Esophagus squamous epithelium (tissue), 5 donors: ENCODE data around the gene ROM1. TPM values are rescaled to one million over a fixed set of nuclear protein-coding genes. Genes with fewer than 3 reads are reported as not detected.
"Not testable (repeated sequence)": the region's sequence is repeated elsewhere in the genome, so short reads cannot be mapped to it uniquely, and the experiment has no call there.

Experiments used
- DNase-seq: peaks from one replicate; lab custom pipeline; 2025; lab: John Stamatoyannopoulos, UW
- H3K27ac ChIP-seq, 4 donors: fragments of 200-600 bp; sonication (generic); one replicate each; pipeline ENCODE4 v1.5.1; 2016 to 2019; ENCODE audit warnings: mild to moderate bottlenecking in 1 of 4
- H3K27me3 ChIP-seq, 4 donors: fragments of 200-600 bp; sonication (generic); 1 replicate in 3 of 4; 2 replicates in 1 of 4; pipeline versions ENCODE4 v1.5.1 to v1.6.0; 2017 to 2021; ENCODE audit warnings: antibody characterized with exemption in 1 of 4
- H3K36me3 ChIP-seq, 3 donors: fragments of 200-600 bp; sonication (generic); one replicate each; pipeline ENCODE4 v1.5.1; 2016 to 2019
- H3K4me1 ChIP-seq, 3 donors: fragments of 200-600 bp; sonication (generic); one replicate each; pipeline ENCODE4 v1.5.1; 2017 to 2019
- H3K4me3 ChIP-seq, 4 donors: fragments of 200-600 bp; sonication (generic); 1 replicate in 3 of 4; 2 replicates in 1 of 4; pipeline ENCODE4 v1.5.1; 2016 to 2019; ENCODE audit warnings: mild to moderate bottlenecking in 2 of 4, moderate library complexity in 1 of 4
- H3K9me3 ChIP-seq, 3 donors: fragments of 200-600 bp; sonication (generic); one replicate each; pipeline ENCODE4 v1.5.1; 2016 to 2019
- POLR2A ChIP-seq, 4 donors: fragments of 450-650 bp; IDR thresholded peaks; one replicate each; pipeline ENCODE4 v1.6.1; 2017; ENCODE audit warnings: antibody characterized with exemption in 4 of 4, mild to moderate bottlenecking in 4 of 4, moderate library complexity in 3 of 4
- WGBS, 2 donors: methylation state at CpG; one replicate each; pipeline ENCODE4 v1.1.5; 2018; 5-methylcytosine and 5-hydroxymethylcytosine counted together
- intact Hi-C: fragments of 100-400 bp; cut with DNase I; formaldehyde crosslinking; loops from one replicate; pipeline ENCODE4 v1.15.0; 2022
- total RNA-seq, 4 donors: library from RNA; depleted of rRNA; stranded (reverse); fragments of >200 nt; gene quantifications; one replicate each; pipeline ENCODE4 v1.1.0, GENCODE V29; 2016
- TF ChIP-seq, protein P1 (sequence below), 6 experiments: fragments of 450-650 bp in 4 of 6; fragments of 200-600 bp in 2 of 6; sonication (generic) in 2 of 6; IDR thresholded peaks; one replicate each; pipeline ENCODE4 v1.5.1; 2016 to 2019; ENCODE audit warnings: antibody characterized with exemption in 6 of 6, mild to moderate bottlenecking in 4 of 6, moderate library complexity in 4 of 6
- donor health status: DM: yes; HTN: yes; CAD: no.

The ROM1 gene
- total RNA-seq, 4 donors from 2014 or later: 5.5 to 10.8 (median 7.2) TPM

DNA sequence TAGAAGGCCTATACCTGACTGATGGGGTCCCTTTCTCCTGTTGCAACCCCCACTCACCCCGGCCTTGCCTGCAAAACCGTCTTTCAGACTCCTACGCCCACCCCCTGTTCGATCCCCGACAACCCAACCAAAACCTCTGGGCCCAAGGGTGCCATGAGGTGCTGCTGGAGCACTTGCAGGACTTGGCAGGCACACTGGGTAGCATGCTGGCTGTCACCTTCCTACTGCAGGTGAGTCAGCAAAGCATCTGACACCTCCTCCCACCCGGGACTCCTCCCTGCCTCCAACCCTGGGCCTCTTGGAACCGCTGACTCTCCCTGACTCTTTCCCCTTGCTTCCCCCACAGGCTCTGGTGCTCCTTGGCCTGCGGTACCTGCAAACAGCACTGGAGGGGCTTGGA, 1.2 kb downstream of the ROM1 start:
- H3K4me3 ChIP-seq: no peak overlapping the region
- peaks cover 20 to 52% (median 38%) of the 10 kb centered on the region in 3 donors for H3K4me1 ChIP-seq
- peak overlapping the region; percentile 92 to 98 (median 94) for H3K27ac ChIP-seq
- TF ChIP-seq, protein P1, sequence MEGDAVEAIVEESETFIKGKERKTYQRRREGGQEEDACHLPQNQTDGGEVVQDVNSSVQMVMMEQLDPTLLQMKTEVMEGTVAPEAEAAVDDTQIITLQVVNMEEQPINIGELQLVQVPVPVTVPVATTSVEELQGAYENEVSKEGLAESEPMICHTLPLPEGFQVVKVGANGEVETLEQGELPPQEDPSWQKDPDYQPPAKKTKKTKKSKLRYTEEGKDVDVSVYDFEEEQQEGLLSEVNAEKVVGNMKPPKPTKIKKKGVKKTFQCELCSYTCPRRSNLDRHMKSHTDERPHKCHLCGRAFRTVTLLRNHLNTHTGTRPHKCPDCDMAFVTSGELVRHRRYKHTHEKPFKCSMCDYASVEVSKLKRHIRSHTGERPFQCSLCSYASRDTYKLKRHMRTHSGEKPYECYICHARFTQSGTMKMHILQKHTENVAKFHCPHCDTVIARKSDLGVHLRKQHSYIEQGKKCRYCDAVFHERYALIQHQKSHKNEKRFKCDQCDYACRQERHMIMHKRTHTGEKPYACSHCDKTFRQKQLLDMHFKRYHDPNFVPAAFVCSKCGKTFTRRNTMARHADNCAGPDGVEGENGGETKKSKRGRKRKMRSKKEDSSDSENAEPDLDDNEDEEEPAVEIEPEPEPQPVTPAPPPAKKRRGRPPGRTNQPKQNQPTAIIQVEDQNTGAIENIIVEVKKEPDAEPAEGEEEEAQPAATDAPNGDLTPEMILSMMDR (IDR thresholded peaks at IDR 0.05): no peak
- TF ChIP-seq POLR2A (IDR thresholded peaks at IDR 0.05): no peak
- WGBS, 2 donors: 42 to 45% methylated on average over 7 to 8 of the region's 8 CpGs
- no peaks in the 10 kb centered on the region for H3K9me3 ChIP-seq
- no peaks in the 10 kb centered on the region for H3K27me3 ChIP-seq
- H3K36me3 ChIP-seq: peaks cover 12 to 55% (median 15%) of the 10 kb centered on the region in 3 donors
- intact Hi-C loops: no loop called here
- no peak for DNase-seq

DNA sequence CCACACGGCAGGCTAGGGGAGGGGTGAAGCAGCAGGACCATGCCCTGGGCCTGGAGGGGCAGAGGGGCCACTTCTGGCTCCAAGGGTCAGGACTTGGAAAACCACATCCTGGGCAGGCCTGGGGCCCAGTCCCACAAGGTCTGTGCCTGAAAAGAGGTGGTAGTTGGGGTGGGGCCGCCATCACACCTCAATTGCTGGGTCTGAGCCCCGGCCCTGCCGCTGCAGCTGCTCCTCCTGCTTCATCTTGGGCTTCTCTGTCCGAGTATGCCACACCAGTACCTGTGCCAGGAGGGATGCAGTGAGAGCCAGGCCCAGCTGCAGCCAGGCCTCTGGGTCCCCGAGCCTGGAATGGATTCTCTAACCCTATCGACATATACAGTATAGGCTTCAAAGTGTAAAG, 2.5 kb downstream of the ROM1 start:
- no peak overlapping the region for H3K4me3 ChIP-seq
- no peaks in the 10 kb centered on the region for H3K27me3 ChIP-seq
- H3K27ac ChIP-seq: peak overlapping the region in 1 of 4 donors; percentile 92
- H3K36me3 ChIP-seq: peaks cover 10 to 43% (median 12%) of the 10 kb centered on the region in 3 donors
- H3K9me3 ChIP-seq: no peaks in the 10 kb centered on the region
- 88 to 100% methylated on average over 2 of the region's 7 CpGs for WGBS, 2 donors
- TF ChIP-seq, protein P1 (IDR thresholded peaks at IDR 0.05): no peak
- no peak for TF ChIP-seq POLR2A (IDR thresholded peaks at IDR 0.05)
- H3K4me1 ChIP-seq: peaks cover 24 to 60% (median 41%) of the 10 kb centered on the region in 3 donors
- DNase-seq: no peak
- intact Hi-C loops: no loop called here

DNA sequence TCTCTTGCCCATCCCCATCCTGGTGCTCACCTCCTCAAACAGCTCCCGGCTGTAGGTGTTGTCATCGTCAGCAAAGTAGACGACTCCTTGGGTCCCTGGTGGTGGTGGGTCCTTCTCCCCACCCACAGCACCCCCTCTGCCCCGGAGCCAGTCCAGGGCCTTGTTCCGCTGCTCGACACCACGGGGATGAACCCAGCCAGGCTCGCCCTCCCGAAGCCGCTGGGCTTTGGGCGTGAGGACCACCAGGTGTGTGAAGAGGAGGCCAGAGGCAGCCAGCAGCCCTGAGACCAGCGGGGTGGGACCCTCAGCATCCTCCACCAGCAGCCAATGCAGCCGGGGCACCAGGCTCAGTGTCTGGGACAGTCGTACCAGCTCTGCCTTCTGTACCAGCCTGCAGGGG, 3.9 kb downstream of the ROM1 start:
- Histone ChIP-seq H3K4me1 (peaks cover 19 to 57% (median 35%) of the 10 kb centered on the region in 3 donors), H3K36me3 (peaks cover 10 to 36% (median 12%) of the 10 kb centered on the region in 3 donors)
- 80 to 83% methylated on average over 1 of the region's 14 CpGs for WGBS, 2 donors
- H3K27me3 ChIP-seq, H3K9me3 ChIP-seq, DNase-seq, intact Hi-C loops, H3K4me3 ChIP-seq, H3K27ac ChIP-seq: not testable (repeated sequence)

DNA sequence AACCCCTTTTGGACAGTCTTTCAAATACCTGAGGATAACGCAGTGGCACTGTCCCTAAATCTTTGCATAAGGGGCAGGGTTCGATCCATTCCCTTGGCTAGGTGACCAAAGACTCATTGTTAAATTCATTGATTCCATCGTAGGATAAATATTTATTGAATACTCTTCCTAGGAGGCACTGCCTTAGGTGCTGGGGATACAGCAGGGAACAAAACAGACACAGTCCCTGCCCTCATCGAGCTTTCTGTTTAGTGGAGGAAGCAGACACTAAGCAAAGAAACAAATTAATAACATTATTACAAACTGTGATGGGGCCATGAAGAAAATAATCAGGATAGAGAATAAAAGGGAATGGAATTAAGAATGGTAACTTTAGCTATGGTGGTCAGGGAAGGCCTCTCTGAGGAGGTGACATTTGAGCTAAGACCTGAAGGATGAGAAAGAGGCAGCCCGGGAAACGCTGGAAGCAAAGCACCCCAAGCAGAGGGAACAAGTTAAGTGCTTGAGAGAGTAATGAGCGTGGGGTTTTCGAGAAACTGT, 8.0 kb downstream of the ROM1 start:
- no peak for TF ChIP-seq POLR2A (IDR thresholded peaks at IDR 0.05)
- Histone ChIP-seq H3K27ac (peak overlapping the region; percentile 87 to 96 (median 90)), H3K27me3 (no peaks in the 10 kb centered on the region), H3K36me3 (peaks cover 18 to 36% (median 22%) of the 10 kb centered on the region in 3 donors), H3K4me1 (peaks cover 12 to 38% (median 19%) of the 10 kb centered on the region in 3 donors), H3K4me3 (peak overlapping the region; percentile 58 to 82 (median 65)), H3K9me3 (no peaks in the 10 kb centered on the region)
- intact Hi-C loops: no loop called here
- no peak for DNase-seq
- 17 to 19% methylated on average over 8 of the region's 8 CpGs for WGBS, 2 donors

DNA sequence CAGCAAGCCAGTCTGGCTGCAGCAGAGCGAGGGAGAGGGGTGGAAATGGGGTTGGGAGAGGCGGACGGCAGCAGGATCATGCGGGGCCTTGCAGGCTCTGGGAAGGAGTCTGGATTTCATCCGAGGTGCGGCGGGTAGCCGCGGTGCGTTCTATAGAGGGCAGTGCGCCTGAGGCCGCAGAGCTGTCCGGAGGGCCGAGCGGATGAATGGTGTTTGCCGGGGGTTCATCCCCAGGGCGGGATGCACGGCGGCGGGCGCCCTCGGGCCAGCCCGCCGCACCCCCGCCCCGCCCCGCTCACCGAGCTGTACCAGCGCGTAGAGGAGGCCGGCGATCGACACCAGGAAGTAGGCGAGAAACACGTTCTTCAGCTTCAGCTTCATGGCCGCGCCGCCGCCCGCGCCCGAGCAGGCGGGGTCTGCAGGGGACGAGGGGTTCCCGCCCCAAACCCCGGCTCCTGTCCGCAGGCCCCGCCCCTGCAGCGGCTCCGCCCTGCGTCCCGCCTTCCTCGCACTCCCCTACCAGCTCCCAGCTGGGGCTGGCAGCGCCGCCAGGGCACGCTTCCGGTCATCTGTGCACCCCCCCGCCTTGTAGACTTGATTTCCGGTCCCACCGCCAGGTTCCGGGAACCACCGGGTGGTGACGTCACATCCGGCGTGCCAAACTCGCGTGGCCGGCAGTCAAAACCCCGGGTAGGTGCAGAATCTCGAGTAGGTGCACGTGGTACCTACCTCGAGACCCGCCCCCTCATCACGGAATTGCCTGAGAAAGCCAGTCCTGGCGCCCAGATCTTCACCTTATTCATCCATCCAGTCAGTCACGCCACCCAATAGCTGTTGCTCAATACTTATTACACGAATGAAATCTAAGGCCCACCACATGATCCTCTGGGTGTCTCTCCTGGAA, 8.8 kb downstream of the ROM1 start, which contains the start of gene B3GAT3:
TSS of gene B3GAT3 (minus strand) at position 420 of the 904 bp plus-strand sequence. CDS start at position 381, 39 bp downstream.
- H3K36me3 ChIP-seq: peaks cover 20 to 36% (median 24%) of the 10 kb centered on the region in 3 donors
- intact Hi-C loops: no loop called here
- no peaks in the 10 kb centered on the region for H3K27me3 ChIP-seq
- H3K4me1 ChIP-seq: peaks cover 12 to 38% (median 19%) of the 10 kb centered on the region in 3 donors
- peak within 1 kb of the TSS; percentile 87 to 96 (median 90) for H3K27ac ChIP-seq
- H3K4me3 ChIP-seq: peak within 1 kb of the TSS; percentile 58 to 82 (median 65)
- 0 to 1% methylated on average over 25 to 28 of the region's 77 CpGs for WGBS, 2 donors
- H3K9me3 ChIP-seq: no peaks in the 10 kb centered on the region
- TF ChIP-seq, protein P1 (IDR thresholded peaks at IDR 0.05): peak in 2 of 6 experiments; percentile 33 to 45
- peak in 3 of 4 donors; percentile 44 to 91 (median 80) for TF ChIP-seq POLR2A (IDR thresholded peaks at IDR 0.05)
- DNase-seq: peak; percentile 86
